GM19238 (cell line): ENCODE measurements around the gene NCOA7.
"Not testable (repeated sequence)": the region's sequence is repeated elsewhere in the genome, so short reads cannot be mapped to it uniquely, and the experiment has no call there.

Experiments
- DNase-seq: peaks from one replicate; pipeline ENCODE4 v3.0.0; 2011; ENCODE audit warnings: low spot score; ENCODE audit not compliant: insufficient read length

NCOA7 gene

DNA sequence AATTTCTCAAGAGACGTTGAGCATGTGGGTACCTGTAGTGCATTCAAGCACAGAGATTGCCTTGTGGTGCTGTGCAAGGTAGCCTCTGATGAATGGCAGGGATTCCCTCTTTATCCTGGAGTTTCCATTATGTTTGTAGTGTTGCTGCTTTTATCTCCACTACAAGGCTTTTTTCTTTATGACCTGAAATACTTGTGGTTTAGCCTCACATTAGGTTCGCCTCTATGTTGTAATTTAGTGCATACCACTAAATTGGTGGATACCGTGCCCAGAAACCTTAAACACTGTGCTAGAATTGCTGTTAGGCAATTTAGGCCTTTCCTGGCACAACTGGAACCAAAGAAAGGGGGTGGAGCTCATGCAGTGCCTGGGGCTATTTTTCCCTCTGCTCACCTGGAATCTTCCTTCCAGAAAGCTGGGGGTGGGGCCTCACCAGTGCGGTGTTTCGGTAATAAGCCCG, 76.8 kb downstream of the NCOA7 start:
- no peak for DNase-seq

DNA sequence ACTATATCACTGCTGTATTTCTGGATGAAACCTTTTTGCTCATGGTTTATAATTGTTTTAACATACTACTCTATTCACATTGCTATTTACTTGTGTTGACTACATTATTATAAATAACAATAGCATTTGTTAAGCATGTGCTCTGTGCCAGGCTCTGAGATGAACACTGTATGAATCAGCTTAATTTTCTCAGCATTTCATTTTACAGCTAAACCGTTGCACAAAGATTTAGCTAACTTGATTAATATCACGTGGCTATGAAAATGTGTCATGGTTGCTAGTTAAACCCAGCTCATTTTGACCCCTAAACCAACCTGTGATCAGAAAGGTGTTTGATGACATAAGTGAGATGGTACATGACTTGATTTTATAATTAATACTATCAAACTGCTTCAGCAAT, 77.5 kb downstream of the NCOA7 start:
- DNase-seq: no peak

DNA sequence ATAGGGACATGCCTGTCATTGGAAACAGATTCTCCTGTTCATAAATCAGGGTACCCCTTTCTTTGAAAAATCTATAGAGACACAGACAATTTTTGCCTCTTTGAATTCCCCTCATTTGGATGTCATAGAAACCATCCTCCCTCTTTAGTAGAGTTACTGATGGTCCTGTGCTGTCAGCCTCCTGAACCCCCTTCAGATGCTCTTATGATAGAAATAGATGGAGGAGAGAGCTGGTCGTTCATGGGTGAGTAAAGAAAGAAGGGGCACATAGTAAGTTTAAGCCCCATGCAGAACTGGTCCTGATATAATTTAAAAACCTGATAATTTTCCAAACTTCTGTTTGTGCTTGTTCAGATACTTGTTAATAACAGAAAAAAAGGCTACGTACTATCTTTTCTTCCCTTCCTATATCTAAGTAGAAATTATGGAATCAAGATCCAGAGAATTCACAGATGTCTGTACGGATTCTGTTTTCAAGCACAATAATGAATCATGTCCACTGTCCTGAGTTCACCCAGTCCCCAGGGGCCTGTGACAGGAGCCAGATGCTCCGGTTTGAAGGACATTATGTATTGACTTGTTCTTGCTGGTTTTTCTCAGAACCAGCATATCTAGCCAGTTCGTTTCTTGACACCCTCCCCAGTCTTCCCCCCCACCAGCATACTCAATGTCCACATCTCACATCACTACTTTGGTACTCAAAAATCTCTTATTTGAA, 78.1 kb downstream of the NCOA7 start:
- no peak for DNase-seq

DNA sequence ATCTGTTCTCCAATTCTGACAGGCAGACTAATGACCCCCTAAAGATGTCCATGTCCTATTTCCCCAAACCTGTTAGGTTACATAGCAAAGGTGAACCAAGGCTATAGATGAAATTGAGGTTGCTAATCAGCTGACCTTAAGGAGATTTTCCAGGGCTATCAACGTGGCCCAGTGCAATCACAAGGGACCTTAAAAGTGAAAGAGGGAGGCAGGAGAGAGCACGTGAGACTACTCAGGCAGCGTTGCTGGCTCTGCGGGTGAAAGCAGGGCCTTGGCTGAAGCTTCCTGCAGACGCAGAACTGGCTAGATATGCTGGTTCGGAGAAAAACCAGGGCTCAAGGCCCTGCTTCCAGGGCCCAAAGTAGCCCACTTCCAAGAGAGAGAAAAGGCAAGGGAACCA, 78.7 kb downstream of the NCOA7 start:
- DNase-seq: no peak

DNA sequence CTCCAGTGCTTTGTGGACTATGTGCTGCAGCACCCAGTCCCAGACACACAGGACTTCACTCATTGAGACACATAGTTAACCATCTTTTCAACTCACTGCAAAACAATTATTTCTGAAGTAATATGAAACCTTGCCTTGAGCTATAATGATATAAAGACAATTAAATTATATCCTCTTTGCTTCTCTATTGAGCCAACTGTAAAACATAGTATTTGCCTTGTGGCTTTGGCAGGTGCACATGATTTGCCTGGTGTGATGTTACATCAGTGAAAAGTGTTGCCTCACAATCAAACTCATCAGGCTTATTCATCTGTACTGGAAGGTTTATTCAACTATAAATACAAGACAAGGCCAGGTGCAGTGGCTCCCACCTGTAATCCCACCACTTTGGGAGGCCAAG, 80.6 kb downstream of the NCOA7 start:
- DNase-seq: no peak

DNA sequence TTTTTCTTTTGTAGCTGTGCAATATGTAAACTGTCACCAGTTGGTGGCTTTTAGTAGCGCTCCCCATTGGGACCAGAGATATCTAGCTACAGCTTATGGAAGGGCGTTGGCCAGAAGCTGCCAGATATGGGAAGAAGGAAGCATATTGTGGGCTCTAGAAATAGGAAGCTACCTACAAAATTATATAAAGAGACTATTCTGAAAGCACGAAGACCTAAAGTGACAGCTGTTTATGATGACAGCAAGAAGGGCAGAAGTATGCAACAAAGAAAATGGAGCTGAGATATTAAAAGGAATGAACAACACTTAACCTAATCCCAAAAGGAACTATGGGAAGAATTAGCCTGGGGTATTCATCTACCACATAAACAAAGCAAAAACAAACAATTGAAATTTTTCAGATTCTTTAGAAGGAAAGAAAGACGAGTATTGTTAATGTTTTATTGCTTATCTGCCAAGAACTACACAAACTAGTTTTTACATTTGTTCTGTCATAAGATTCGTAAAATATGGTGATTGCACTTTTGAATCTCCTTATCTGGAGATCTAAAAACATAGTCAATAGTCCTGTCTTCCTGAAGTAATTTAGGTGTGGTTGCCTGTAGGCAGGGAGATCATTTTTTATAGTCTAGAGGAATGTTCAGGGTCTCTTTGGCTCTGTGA, 81.6 kb downstream of the NCOA7 start:
- no peak for DNase-seq

DNA sequence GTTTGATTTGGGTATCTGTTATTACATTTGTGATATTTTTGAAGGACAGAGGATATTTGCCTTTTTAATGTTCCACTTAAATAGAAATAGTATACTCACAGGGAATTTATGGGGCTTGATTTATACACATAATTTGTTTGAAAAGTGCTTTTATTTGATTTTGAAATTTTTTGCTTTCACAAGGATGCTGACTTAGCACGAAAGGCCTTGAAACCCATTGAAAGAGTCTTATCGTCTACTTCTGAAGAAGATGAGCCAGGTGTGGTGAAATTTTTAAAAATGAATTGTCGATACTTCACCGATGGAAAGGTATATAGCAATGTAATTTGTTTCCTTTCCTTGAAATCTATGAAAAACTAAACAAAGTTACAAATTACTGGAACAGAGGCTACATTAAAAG, 91.5 kb downstream of the NCOA7 start:
- no peak for DNase-seq

DNA sequence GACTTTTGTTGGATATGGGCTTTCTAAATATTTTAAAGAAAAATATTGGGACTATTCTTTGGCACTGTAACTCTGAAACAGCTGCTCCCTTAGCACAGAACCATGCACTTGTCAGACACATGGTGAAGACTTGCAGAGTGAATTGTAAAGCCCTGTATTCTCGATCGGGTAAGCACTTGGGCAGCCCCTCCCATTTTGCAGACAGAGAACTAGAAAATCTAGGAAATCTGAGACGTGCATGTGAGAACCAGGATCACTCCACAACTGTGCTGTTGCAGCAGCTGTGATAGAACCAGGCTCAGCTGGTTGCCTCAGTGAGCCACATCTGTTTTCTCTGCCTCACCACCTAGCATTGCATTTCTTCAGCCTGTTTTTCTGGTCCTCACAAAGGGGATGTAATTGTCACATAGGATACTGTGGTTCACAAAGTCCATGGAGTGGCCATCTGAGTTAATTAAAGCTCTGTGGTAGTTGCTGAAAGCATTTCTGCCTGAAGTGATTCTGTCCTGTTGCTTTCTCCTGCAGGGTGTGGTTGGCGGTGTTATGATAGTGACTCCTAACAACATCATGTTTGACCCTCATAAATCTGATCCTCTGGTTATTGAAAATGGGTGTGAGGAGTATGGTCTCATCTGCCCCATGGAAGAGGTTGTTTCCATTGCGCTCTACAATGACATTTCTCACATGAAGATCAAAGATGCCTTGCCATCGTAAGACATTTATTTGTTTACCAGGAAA, 94.0 kb downstream of the NCOA7 start:
- DNase-seq: no peak

DNA sequence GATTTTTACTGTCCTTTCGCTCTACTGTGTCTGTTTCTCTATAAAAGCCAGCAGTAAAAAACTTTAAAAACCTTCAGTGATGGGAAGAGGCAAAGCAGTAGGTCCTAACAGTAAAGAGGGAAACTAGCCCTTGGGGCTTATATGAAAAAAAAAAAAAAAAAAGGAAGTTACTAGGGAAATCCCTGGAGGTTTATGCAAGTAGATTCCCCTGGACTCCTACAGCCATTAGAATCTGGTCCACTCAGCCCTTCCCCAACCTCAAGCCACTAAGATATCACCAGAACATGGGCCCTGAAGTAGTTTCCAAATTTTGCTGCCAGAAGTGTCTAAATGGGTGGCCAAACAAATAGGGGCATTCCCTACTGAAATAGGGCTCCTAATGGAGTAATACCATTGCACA, 95.3 kb downstream of the NCOA7 start:
- DNase-seq: no peak

DNA sequence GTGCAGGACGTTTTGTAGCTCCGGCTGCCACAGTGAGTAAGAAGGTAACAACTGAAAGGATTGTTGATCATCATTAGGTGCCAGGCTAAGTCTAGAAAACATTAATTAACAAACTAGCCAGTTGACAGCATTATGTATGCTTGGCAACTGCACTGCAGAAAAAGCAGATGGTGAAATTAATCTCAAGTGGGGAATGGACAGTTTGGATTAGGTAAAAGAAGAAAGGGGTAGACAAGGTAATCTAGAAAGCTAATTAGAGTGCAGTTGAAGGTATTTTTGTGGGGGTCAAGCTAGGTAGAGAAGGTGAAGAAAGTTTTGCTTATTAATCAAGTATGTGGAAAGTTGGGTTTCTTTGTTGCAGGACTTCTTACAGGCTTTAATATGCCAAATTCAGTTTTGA, 96.2 kb downstream of the NCOA7 start:
- DNase-seq: no peak

DNA sequence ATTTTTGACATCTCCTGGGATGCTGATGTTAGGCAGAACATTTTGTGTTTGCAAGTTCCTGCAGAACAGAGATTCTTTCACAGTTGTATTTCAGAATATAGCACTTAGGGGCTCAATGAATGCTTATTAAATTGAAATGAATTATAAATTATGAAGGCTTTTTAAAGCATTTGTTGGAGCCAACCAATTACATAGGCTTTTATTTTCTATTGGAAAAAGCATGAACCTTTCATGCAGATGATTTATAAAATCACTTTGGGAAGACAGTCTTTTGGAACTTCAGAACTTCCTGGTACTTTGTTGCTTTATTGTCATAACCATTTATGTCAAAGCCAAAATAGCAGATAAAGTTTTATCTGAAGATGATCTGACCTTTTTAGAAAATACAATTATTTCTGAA, 96.6 kb downstream of the NCOA7 start:
- DNase-seq: no peak

DNA sequence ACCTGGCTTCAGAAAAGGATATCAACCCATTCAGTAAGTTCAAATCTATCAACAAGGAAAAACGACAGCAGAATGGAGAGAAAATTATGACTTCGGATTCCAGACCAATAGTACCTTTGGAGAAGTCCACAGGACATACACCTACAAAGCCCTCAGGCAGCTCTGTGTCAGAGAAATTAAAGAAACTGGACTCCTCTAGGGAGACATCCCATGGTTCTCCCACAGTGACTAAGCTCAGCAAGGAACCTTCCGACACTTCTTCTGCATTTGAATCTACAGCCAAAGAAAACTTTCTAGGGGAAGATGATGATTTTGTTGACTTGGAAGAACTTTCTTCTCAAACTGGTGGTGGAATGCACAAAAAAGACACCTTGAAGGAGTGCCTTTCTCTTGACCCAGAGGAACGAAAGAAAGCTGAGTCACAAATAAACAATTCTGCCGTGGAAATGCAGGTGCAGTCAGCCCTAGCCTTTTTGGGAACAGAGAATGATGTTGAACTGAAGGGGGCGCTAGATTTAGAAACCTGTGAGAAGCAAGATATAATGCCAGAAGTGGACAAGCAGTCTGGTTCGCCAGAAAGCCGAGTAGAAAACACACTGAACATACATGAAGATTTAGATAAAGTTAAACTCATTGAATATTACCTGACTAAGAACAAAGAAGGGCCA, 98.4 kb downstream of the NCOA7 start:
- no peak for DNase-seq

DNA sequence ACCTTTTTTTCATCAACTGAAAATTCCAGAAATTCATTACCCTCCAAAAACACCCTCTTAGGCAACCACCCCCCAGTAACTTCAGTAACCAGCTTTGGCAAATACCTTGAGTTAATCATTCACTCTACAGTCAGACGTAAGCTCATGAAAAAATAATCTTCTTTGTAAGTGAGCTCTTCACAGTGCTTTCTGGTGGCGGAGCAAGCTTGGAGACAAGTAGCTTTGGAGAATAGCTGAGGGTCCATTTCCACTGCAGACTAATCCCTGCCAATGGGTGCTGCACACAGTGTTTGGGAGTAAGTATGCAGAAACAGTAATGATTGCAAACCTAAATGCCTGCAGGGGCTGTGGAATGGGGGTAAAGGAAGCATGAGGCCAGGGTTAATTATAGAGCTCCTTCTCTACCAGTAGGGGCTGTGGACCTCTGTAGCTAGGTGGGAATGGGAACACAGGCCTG, 109.0 kb downstream of the NCOA7 start:
- no peak for DNase-seq

DNA sequence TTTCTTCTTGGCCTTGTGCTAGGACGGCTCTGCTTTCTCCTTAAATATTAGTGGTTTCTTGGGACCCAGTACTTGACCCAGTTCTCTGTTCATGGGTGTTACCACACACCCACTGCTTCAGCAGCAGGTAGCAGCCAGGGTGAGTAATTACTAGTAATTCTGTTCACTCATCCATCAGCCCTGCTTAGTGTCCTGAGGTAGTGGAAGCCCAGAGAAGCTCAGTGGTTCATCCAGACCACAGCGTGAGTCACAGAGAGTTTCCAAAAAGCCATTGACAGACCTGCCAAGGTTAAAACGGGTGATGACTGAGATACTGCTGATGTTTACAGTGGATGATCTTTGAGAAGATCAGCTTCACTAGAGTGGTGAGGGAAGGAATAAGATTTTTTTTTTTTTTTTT, 114.1 kb downstream of the NCOA7 start:
- no peak for DNase-seq

DNA sequence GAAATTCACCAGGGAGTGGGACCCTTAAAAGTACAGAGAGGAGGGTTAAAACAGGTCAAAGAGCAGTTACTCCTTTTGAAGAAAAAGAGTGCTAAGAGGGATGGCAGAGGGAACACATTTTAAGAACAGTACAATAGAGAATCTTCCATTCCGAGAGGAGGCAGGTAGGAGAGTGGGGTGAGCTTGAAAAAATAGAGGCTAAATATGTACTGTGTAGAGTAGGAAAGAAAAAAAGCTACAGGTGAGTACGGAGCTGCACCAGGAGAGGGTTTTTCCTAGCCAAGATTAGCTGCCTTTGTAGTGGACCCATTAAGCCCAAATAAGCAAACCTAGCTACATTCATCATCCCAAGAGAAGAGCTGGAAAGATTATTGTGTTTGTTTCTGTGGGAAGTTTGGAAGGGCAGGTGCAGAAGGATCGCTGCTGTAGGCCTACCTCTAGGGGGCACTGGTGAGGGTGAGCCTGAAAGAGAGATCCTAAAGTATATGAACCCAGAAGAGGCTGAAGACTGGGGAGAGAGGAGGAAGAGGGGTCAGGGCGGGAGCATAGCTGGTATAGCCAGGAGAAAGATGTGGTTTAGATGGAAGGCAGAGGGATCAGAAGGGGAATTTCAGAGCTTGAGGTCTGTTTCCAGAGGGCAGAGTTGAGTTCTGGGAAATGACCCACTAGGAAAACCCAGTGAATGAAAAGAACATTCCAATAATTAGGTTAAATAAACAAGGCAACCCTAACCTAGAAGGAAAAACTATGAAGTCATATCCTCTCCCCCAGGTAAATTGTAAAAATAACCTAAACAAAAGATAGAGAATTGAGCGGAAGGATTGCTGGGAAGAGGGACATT, 115.6 kb downstream of the NCOA7 start:
- DNase-seq: no peak

DNA sequence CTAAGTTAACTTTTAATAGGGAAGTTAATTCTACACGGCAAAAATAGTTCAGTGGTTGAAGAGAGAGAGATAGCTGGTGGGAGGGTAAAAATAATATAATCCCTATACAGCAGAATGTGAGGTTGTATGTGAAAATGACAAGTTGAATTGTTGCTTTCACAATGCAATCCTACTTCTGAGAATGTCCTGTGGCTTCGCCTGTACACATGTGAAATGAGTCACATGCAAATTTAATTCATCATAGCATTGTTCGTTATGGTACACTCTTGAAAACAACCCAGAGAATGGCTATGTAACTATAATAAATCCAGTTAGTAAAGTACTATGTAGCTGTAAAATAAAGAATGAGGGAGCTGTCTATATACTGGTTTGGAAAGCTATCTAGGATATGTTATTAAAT, 119.8 kb downstream of the NCOA7 start:
- DNase-seq: peak; percentile 15

DNA sequence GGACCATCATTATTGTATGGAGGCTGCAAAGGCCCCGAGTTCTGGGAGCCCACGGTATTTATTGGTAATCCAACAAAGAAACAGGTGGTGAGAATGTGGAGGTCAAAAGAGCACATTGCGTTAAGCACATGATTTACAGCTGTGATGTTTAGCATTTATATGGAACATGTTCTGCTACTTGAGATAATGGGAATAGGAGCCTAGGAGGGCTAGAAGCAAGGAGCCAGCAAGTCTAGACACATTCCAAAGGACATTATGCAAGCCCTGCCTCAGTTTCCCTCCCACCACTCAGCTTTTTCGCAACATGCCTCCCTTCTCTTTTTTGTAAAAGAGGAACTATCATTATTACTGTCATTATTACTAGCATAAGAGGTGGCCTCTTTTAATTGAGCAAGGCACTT, 120.3 kb downstream of the NCOA7 start:
- DNase-seq: not testable (repeated sequence)

DNA sequence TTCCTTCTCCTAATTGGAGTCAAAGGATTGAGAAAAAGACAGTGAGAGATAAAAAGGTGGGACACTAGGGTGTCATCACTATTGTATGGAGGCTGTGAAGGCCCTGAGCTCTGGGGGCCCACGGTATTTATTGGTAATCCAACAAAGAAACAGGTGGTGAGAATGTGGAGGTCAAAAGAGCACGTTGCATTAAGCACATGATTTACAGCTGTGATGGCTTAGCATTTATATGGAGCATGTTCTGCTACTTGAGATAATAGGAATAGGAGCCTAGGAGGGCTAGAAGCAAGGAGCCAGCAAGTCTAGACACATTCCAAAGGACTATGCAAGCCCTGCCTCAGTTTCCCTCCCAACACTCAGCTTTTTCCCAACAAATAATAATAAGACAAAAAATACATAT, 121.7 kb downstream of the NCOA7 start:
- DNase-seq: not testable (repeated sequence)

DNA sequence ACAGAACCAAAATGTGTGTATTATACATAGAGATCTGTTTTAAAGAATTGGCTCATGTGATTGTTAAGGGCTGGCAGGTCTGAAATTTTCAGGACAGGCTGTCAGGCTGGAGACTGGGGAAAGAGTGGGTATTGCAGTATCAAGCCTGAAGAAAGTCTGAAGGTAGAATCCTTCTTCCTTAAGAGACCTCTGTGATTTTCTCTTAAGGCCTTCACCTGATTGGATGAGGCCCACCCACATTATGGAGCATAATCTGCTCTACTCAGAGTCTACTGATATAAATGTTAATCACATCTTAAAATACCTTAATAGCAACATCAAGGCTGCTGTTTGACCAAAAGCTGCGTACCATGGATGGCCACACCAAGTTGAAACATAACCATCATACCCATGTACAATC, 122.4 kb downstream of the NCOA7 start:
- DNase-seq: no peak

DNA sequence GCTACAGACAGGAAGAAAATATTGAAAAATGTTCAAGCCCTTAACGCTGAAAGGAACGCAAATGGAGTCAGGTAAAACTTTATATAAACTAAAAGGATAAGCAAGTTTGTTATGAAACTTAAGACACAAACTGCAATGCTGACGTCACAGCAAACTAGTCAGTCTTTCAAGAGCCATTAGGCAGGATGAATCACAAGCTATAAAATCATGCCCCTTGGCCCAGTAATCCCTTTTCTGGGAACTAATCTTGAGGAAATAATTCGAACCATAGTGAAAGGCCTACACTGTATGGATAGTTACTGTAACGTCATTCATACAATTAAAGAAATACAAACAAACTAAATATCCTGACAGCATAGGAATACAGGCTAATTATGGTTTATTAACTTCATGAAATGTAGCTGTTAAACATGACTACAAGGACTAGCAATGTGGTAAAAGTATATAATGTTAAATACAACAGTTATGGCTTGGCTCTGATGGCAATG, 123.1 kb downstream of the NCOA7 start:
- DNase-seq: no peak

DNA sequence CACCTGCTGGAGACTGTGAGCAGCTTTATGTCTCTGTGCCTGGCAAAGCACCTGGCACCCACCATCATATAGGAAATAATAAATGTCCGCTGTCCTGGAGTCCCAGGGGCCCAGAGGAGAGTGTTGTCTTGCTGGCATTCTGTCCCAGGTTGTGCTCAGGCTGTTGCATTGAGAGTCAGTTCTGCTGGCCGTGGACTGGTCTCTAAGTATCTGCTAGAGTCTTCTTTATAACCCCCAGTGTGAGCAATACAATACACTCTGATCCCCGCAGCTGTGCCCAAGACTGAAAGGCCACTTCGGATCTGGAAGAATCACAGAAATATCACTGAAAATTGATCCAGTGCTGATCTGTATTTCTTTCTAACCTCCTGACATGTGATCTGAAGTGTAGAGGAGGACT, 127.5 kb downstream of the NCOA7 start:
- no peak for DNase-seq
